DMS153 treated with DMSO at 0.1 percent for 48 hours (cell line): ENCODE measurements around the gene AWAT1.
A peak's percentile ranks its signal among the peaks of the same experiment; 100 is the strongest.
"Not testable (repeated sequence)": the region's sequence is repeated elsewhere in the genome, so short reads cannot be mapped to it uniquely, and the experiment has no call there.

Experiments
- DNase-seq: peaks from one replicate; lab custom pipeline; 2025; ENCODE audit not compliant: unreplicated experiment; lab: John Stamatoyannopoulos, UW

Gene AWAT1

DNA sequence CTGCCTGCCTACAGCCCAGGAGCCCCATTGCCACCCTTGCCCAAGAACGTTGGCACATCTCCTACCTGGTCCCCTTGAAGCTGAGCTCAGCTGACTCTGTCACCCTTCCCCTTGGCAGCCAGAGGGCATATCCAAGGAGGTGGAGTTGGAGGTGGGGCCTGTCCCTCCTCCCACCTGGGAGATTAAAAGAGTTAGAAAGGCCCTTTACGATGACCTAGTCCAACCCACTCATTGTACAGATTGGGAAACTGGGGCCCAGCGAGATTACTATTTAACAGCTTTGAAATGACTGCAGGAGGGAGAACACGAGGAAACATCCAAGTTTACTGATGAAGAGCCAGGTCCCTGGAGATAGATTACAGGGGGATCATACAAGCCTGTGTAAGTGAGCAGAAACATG, 25.6 kb downstream of the AWAT1 start, which contains the start of gene P2RY4:
Gene P2RY4, minus strand, starts transcription at position 101 of the 400 bp plus-strand sequence. CDS start 580 bp downstream, outside the sequence.
- DNase-seq = no peak

DNA sequence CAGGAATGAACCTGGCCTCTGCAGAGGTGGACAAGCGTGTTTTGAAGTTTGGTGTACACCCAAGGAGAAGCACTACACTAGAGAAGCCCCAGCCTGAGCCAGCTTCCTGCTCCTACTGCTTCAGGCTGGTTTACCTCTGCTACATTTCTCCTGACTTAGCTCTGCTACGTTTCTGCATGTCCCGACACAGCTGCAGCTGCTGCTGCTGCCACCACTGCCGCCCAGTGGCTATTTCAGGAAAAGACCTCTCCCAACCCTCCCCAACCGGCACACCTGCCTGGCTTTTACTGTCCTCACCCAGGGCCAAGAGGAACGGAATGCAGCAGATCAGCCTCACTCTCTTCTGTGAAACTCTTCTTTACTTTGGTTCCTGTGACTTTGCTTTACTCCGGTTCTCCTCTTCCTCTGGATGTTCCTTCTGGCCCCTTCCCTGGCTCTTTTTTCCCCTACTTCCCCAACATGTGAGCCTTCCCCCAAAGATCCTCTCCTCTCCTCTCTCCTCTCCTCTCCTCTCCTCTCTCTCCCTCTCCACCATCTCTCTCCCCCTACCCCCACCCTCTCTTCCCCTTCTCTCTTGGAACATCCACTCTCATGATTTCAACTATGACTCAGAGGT, 28.6 kb downstream of the AWAT1 start:
- peak; percentile 53 for DNase-seq

DNA sequence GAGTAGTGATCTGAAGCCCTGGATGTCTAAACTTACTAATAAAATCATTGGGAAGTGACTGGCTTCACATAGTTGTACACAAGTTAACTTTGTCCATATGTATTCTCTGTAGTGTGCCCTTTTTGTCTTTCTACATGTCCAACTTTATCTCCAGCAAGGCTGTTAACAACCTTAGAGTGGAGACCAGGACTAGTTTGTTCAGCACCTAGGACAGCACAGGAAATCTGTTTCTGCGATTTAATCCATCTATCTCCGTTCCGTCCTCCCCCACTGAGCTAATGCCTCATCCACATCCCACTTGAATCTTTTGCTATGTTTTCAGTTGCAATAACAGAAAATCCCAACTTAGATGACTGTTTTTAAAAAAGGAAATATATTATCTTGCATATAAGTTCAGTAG, 30.3 kb downstream of the AWAT1 start:
- no peak for DNase-seq

GRCh38 chrX:70268034-70268433, 33.6 kb downstream of the AWAT1 start, which contains the start of gene ARR3:
Gene ARR3, plus strand, starts transcription at chrX:70268334. Its CDS starts 1,052 bp downstream, at chrX:70269386.
- no peak for DNase-seq

DNA sequence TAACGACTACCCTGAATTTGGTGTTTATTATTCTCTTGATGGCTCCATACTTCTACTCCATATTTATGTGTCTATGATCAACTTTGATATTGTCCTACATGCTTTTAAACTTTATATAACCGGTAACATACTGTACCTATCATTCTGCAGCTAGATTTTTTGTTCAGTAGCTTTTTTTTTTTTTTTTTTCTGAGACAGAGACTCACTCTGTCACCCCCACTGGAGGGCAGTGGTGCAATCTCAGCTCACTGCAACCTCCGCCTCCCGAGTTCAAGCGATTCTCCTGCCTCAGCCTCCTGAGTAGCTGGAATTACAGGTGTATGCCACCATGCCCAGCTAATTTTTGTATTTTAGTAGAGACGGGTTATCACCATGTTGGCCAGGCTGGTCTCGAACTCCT, 39.6 kb downstream of the AWAT1 start:
- not testable (repeated sequence) for DNase-seq

DNA sequence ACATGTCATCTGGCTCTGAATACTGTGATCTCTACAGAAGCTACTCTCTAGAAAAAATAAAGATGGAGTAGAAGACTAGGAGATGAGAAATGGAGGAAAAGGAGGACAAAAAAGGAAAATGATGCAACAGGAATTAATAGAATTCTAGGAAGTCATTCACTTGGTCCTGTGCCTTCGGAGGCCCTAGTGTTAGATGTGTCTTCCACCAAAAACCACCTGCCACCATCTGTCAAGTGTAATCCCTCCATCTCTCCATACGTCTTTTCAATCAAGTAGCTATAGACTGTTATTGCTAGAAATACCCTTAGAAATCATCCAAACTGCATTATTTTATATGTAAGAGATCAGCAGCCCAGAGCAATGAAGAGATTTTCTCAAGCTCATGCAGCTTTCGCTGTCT, 44.6 kb downstream of the AWAT1 start:
- DNase-seq = no peak

GRCh38 chrX:70280573-70280972, 46.1 kb downstream of the AWAT1 start:
- no peak for DNase-seq

GRCh38 chrX:70281951-70282350, 47.5 kb downstream of the AWAT1 start, which contains the start of gene RAB41:
Gene RAB41, plus strand, starts transcription at chrX:70282172. Its CDS starts 46 bp downstream, at chrX:70282218.
- DNase-seq = no peak

- no peak for DNase-seq
These were observed 54.8 kb downstream of the AWAT1 start for GRCh38 chrX:70289168-70289792.
